ENCODE data around the gene PLXNA3. TPM values are rescaled to one million over a fixed set of nuclear protein-coding genes. Genes with fewer than 3 reads are reported as not detected.

The PLXNA3 gene
- total and polyA plus RNA-seq, 10 of the 15 experiments (the other 5 are each of a cell fraction or from before 2014, with no cell fraction given): 0.26 to 26.8 (median 3.4) TPM

DNA sequence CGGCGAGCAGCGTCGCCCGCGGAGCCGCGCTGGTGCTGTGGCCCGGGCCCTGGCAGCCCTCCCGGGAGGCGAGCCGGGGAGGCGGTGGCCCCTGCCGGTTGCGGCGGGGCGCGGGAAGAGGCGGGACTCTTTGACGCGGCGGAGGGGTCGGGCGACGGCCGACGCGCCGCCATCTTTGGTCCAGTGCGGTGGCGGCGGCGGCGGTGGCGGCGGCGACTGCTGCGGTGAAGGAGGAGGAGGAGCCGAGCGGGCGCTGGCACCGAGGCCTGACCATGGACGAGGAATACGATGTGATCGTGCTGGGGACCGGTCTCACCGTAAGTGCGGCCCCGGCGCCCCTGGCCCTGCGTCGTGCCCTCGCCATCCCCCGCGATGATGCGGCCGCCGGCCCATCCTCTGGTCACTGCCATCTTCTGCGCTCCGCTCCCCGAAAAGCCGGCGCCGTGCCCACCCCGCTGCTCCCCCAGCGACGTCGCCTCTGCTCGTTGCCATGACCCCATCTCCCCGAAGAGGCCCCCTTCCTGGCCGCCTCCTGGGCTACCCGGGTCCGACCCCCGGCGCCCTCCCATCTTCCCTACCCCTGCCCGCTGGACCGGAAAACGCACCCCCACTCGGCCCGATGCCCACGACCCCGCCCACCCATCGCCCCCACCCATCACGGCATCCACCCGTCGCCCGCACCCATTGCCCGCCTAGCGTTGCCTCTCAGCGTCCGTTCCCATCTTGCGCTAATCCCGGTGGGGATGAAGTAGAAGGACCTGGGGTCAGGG is 20.9 kb upstream of the PLXNA3 start, which contains the start of gene GDI1:
Gene GDI1 (plus strand): TSS at position 172 of the 770 bp plus-strand sequence. CDS start 101 bp downstream, at position 273.
- CTCF ChIA-PET: no interaction called here
- FAIRE-seq (no peak), ATAC-seq (peak; percentile 64), DNase-seq (ENCODE audit: low read depth, low spot score) (no peak)
- intact Hi-C loops (cut with micrococcal nuclease; ENCODE audit: unreplicated experiment) (loop anchor here (5.0 kb wide), 2 partner anchors 40 kb away; partner anchors contain the start of genes LAGE3 and RPL10), in situ Hi-C loops (cut with MboI) (no loop called here)
- Histone ChIP-seq H3K27me3 (replicated peaks in 1 of 2; ENCODE audit: control insufficient read depth in 2 of 2, insufficient read depth in 2 of 2, low read length in 1 of 2) (no peaks in the 10 kb centered on the region), H2AFZ (ENCODE audit: control insufficient read depth, low read depth, low read length) (no peak within 1 kb of the TSS; the same call in 1 of the 2 replicates), H3K27ac (ENCODE audit: control insufficient read depth, insufficient read depth) (peak within 1 kb of the TSS; percentile 39), H3K9me3 (replicated peaks; ENCODE audit: control insufficient read depth, insufficient read depth, low read length) (no peaks in the 10 kb centered on the region; the same call in 2 of the 3 replicates), H3K9ac (ENCODE audit: control insufficient read depth, insufficient read depth, low read length) (peak within 1 kb of the TSS; percentile 56; the same call in 1 of the 2 replicates), H3K79me2 (ENCODE audit: control insufficient read depth, insufficient read depth, low read length) (peaks cover 21% of the 10 kb centered on the region), H3K4me2 (ENCODE audit: control insufficient read depth, insufficient read depth) (peak within 1 kb of the TSS; percentile 84), H3K4me3 (peak within 1 kb of the TSS; percentile 74), H4K20me1 (ENCODE audit: control insufficient read depth, insufficient read depth) (no peaks in the 10 kb centered on the region), H3K4me1 (ENCODE audit: control insufficient read depth, insufficient read depth, low read length) (no peaks in the 10 kb centered on the region), H3K36me3 (ENCODE audit: control insufficient read depth in 2 of 2, insufficient read depth in 2 of 2, low read length in 1 of 2) (peaks cover 0 to 3% of the 10 kb centered on the region in 2 experiments; a peak in 1 of 4 replicates)
- SMC1A ChIA-PET (ENCODE audit: uncharacterized antibody, unreplicated experiment): no interaction called here
- RAD21 ChIA-PET (ENCODE audit: unreplicated experiment): no interaction called here
- 48% methylated on average over 61 of the region's 93 CpGs for WGBS (ENCODE audit: insufficient coverage, insufficient replicate concordance, low lambda C conversion rate, missing lambda C conversion rate)
- POLR2A ChIA-PET: interaction anchor here (1.1 kb wide), 1 partner anchor 53 kb away, joined by 3 read pairs; the partner anchor contains the start of gene SLC10A3
- BruUV-seq (replicated peaks): no TSS peak
- TF ChIP-seq DPF2 (IDR thresholded peaks at IDR 0.05): peak; percentile 38; the same call in 1 of the 2 replicates
- peak; percentile 42; the same call in 1 of the 2 replicates for TF ChIP-seq IKZF1 (conservative IDR thresholded peaks at IDR 0.05)
- TF ChIP-seq MTA2 (IDR thresholded peaks at IDR 0.05; ENCODE audit: low read depth): no peak
- peak; percentile 73; the same call in 1 of the 2 replicates for TF ChIP-seq CHD2 (IDR thresholded peaks at IDR 0.05; ENCODE audit: borderline replicate concordance, low read depth, low read length)
- TF ChIP-seq TARDBP (IDR thresholded peaks at IDR 0.05; ENCODE audit: borderline replicate concordance): 0 out of 2 replicates have a peak, but pooled peaks have one; percentile 29
- TF ChIP-seq GATAD2B (conservative IDR thresholded peaks at IDR 0.05; ENCODE audit: low read depth): peak; percentile 75
- 0 out of 2 replicates have a peak, but pooled peaks have one; percentile 29 for TF ChIP-seq POLR2AphosphoS5 (IDR thresholded peaks at IDR 0.05; ENCODE audit: low read length)
- TF ChIP-seq YY1 (IDR thresholded peaks at IDR 0.05; ENCODE audit: low read depth, low read length): peak; percentile 94
- TF ChIP-seq TAF1 (IDR thresholded peaks at IDR 0.05; ENCODE audit: borderline replicate concordance, low read depth, low read length): peak; percentile 33; the same call in 1 of the 2 replicates
- TF ChIP-seq NR2C2 (IDR thresholded peaks at IDR 0.05; ENCODE audit: borderline replicate concordance, control insufficient read depth, insufficient read length, low read depth): no peak
- no peak for TF ChIP-seq FOXM1 (IDR thresholded peaks at IDR 0.05; ENCODE audit: low read depth, low read length)
- TF ChIP-seq HDAC6 (IDR thresholded peaks at IDR 0.05; ENCODE audit: unreplicated experiment): no peak
- no peak for TF ChIP-seq CTCF (IDR thresholded peaks at IDR 0.05 in 2 of 3, conservative IDR thresholded peaks at IDR 0.05 in 1 of 3; ENCODE audit: control insufficient read depth in 2 of 3, extremely low read depth in 1 of 3, insufficient read depth in 1 of 3, low read depth in 3 of 3, low read length in 3 of 3)
- TF ChIP-seq ZNF24 (IDR thresholded peaks at IDR 0.05): no peak
- no peak for TF ChIP-seq ATF7 (IDR thresholded peaks at IDR 0.05; ENCODE audit: low read depth)
- peak; percentile 49; the same call in 1 of the 2 replicates for TF ChIP-seq ZSCAN29 (IDR thresholded peaks at IDR 0.05)
- TF ChIP-seq, protein P1, sequence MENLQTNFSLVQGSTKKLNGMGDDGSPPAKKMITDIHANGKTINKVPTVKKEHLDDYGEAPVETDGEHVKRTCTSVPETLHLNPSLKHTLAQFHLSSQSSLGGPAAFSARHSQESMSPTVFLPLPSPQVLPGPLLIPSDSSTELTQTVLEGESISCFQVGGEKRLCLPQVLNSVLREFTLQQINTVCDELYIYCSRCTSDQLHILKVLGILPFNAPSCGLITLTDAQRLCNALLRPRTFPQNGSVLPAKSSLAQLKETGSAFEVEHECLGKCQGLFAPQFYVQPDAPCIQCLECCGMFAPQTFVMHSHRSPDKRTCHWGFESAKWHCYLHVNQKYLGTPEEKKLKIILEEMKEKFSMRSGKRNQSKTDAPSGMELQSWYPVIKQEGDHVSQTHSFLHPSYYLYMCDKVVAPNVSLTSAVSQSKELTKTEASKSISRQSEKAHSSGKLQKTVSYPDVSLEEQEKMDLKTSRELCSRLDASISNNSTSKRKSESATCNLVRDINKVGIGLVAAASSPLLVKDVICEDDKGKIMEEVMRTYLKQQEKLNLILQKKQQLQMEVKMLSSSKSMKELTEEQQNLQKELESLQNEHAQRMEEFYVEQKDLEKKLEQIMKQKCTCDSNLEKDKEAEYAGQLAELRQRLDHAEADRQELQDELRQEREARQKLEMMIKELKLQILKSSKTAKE (IDR thresholded peaks at IDR 0.05; ENCODE audit: low read depth, poor library complexity, severe bottlenecking): no peak
